GM20000 (cell line): ENCODE measurements around the gene PRPF6.

Experiments
- DNase-seq: peaks from one replicate; pipeline ENCODE4 v3.0.0; 2012; ENCODE audit warnings: low spot score
- TF ChIP-seq, protein P1 (sequence below): IDR thresholded peaks from 2 replicates; pipeline ENCODE4 v1.5.1; 2012; ENCODE audit warnings: mild to moderate bottlenecking, control low read depth; ENCODE audit errors: extremely low read depth, missing control alignments

Gene PRPF6

GRCh38 chr20:64053841-64054661, 73.1 kb downstream of the PRPF6 start:
- DNase-seq: peak; percentile 70
- TF ChIP-seq, protein P1, sequence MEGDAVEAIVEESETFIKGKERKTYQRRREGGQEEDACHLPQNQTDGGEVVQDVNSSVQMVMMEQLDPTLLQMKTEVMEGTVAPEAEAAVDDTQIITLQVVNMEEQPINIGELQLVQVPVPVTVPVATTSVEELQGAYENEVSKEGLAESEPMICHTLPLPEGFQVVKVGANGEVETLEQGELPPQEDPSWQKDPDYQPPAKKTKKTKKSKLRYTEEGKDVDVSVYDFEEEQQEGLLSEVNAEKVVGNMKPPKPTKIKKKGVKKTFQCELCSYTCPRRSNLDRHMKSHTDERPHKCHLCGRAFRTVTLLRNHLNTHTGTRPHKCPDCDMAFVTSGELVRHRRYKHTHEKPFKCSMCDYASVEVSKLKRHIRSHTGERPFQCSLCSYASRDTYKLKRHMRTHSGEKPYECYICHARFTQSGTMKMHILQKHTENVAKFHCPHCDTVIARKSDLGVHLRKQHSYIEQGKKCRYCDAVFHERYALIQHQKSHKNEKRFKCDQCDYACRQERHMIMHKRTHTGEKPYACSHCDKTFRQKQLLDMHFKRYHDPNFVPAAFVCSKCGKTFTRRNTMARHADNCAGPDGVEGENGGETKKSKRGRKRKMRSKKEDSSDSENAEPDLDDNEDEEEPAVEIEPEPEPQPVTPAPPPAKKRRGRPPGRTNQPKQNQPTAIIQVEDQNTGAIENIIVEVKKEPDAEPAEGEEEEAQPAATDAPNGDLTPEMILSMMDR: no peak

- DNase-seq: no peak
- TF ChIP-seq, protein P1: no peak
Observed at GRCh38 chr20:64055396-64055892, 74.5 kb downstream of the PRPF6 start.

DNA sequence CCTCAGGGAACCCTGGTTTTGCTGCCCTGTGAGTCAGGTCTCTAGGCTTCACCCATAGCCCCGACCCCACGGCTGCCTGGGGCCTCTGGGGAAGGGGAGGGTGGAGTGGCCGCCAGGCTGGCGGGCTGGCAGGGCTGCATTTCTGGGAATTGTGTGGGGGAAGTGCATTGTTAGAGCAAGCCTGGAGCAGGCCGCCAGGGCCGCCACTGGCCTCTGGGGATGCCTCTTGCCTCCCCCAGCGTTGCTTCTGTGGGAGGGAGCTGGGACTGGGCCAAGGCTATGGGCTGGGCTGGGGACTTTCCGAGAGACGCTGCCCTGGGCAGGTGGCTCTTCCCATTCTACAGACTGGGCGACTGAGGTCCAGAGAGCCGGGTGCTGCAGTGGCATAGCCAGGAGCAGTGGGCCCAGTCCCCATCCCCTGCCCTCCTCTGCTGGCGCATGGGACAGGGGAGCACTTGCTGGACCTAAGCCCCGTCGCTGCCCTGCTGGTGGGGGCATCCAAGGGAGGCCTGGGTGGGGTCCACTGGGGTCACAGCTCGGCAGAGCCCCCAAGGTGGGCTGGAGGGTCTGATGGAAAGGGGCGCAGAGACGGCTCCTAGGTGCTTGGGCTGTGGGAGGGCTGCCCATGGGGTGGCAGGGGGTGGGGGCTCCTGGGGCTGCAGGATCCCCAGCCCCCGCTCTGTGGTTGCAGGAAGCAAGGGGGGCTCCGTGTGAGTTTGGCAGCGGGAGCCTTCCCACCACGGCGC, 75.1 kb downstream of the PRPF6 start:
- DNase-seq: no peak
- TF ChIP-seq, protein P1: no peak

DNA sequence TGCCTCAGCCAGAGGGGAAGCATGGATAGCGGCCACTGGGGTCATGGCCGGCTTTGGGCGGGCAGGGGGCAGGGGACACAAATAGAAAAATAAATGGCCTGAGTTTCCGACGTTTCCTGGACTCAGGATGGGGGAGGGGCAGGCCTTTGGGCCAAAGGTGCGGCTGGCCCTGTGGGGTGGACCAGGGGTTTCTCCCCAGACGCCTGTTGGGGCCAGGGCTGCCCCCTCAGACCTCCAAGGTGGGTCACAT, 75.6 kb downstream of the PRPF6 start:
- TF ChIP-seq, protein P1: no peak
- no peak for DNase-seq

DNA sequence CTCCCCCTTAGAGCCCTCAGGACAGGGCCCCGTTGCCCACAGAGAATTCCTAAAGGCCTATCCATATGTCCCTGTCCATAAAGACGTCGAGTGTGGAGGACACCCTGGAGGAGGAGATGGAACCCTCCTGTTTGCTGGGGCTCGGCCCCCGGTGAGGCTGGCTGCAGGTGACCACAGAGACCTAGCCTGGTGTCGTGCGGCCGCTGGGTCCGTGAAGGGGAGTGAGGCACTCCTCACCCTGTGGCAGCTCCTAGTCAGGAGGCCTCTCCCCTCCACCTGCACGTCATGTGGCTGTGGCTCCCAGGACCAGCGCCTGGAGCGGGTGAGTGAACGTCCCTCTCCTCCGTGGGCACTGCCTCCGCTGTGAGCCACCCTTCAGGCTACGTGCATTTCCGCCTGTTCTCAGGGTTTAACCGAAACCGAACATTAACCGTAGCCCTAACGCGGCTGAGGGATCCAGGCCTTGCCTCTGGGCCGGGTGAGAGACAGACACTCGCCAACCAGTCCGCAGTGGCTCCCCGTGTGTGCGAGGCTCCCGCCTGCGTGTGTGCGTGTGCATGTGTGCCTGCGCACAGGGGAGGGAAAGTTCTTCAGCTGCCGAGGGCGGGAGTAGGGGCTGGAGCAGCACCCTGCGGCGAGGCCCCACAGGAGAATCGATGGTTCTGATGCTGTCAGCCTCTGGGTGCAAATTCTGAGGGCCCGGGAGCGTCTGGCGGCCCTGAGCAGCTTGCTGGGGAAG, 76.1 kb downstream of the PRPF6 start:
- DNase-seq: no peak
- TF ChIP-seq, protein P1: no peak

GRCh38 chr20:64057628-64058498, 76.9 kb downstream of the PRPF6 start:
- TF ChIP-seq, protein P1: peak; percentile 88
- DNase-seq: peak; percentile 90
